ENCODE data around the gene DUSP5.

DNA sequence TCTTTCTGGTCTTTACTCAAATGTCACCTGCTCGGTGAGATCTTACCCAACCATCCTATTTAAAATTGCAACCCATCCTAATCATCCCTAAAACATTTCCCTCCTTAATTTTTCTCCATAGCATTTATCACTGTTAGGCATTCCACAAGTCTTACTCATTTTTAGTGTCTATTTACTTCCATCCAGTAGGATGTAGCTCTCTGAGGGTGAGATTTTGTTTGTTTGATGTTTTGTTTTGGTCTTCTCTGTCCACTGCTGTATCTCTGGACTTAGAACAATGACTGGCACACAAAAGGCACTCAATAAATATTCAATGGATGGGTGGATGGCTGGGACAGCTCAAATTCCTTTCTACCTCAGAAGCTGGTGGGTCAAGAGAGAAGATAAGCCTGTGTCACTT lies 15.8 kb upstream of the DUSP5 start:
- TF ChIP-seq CTCF (IDR thresholded peaks at IDR 0.05) (no peak), POLR2A (IDR thresholded peaks at IDR 0.05) (no peak), EP300 (IDR thresholded peaks at IDR 0.05) (no peak)
